Rectal smooth muscle tissue (tissue), 1 donor: Measurements from ENCODE around the gene PPM1A.

Experiments
- H3K27ac ChIP-seq: one replicate; pipeline ENCODE4 v1.7.0; 2013; ENCODE audit warnings: low read depth, low read length, inconsistent platforms
- H3K27me3 ChIP-seq: one replicate; pipeline ENCODE4 v1.7.0; 2013; ENCODE audit warnings: low read length; ENCODE audit not compliant: control insufficient read depth, insufficient read depth
- H3K36me3 ChIP-seq: one replicate; pipeline ENCODE4 v1.7.0; 2013; ENCODE audit warnings: low read length; ENCODE audit not compliant: control insufficient read depth, insufficient read depth
- H3K4me1 ChIP-seq: one replicate; pipeline ENCODE4 v1.7.0; 2013; ENCODE audit warnings: low read length; ENCODE audit not compliant: control insufficient read depth, insufficient read depth
- H3K4me3 ChIP-seq: one replicate; pipeline ENCODE4 v1.7.0; 2013; ENCODE audit warnings: low read length
- H3K9ac ChIP-seq: one replicate; pipeline ENCODE4 v1.7.0; 2013; ENCODE audit warnings: low read length

PPM1A gene

DNA sequence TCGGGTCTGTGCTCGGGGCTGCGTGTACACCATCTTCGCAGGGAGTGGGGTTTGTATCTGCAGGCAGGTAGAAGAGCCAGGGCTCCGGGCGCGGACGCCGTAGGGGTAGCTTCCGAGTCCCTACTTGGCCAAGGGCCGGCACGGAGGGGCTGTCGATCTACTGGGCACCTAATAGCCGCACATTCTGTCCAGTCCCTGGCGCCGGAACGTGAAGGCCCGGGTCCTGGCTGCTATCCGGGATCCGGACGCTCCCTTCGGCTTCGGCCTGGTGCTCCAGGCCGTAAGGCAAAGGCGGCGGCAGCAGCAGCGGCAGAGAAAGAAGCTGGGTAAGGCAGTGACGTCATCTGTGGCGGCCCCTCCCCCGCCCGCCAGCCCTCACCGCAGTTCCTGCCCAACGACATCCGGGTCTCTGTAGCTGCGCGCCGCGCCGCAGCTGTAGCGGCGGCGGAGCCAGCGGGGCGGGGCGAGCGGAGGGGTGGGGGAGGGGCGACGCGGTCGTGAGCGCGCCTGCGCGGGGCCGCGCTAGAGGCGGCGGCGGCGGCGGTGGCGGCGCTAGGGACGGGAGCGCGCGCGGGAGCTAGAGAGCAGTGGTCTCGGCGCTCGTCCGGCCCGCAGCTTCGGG lies at the start of gene PPM1A:
Gene PPM1A, plus strand, starts transcription at position 525 of the 622 bp plus-strand sequence. CDS start 33,483 bp downstream, outside the sequence.
- peak within 1 kb of the TSS; percentile 100 for H3K27ac ChIP-seq
- peaks cover 17% of the 10 kb centered on the region for H3K4me1 ChIP-seq
- H3K9ac ChIP-seq: peak within 1 kb of the TSS; percentile 98
- no peaks in the 10 kb centered on the region for H3K36me3 ChIP-seq
- no peaks in the 10 kb centered on the region for H3K27me3 ChIP-seq
- peak within 1 kb of the TSS; percentile 80 for H3K4me3 ChIP-seq

- no peak overlapping the region for H3K27ac ChIP-seq
- no peaks in the 10 kb centered on the region for H3K36me3 ChIP-seq
- no peak overlapping the region for H3K9ac ChIP-seq
Observed at GRCh38 chr14:60199321-60199720, 49.7 kb upstream of the PPM1A start.

GRCh38 chr14:60204104-60204842 lies 44.7 kb upstream of the PPM1A start:
- Histone ChIP-seq H3K4me3 (no peak overlapping the region), H3K4me1 (no peaks in the 10 kb centered on the region), H3K36me3 (no peaks in the 10 kb centered on the region), H3K27ac (no peak overlapping the region), H3K27me3 (no peaks in the 10 kb centered on the region), H3K9ac (no peak overlapping the region)

More at GRCh38 chr14:60199321-60199720, 49.7 kb upstream of the PPM1A start:
- no peaks in the 10 kb centered on the region for H3K27me3 ChIP-seq
- no peak overlapping the region for H3K4me3 ChIP-seq
- H3K4me1 ChIP-seq: no peaks in the 10 kb centered on the region

DNA sequence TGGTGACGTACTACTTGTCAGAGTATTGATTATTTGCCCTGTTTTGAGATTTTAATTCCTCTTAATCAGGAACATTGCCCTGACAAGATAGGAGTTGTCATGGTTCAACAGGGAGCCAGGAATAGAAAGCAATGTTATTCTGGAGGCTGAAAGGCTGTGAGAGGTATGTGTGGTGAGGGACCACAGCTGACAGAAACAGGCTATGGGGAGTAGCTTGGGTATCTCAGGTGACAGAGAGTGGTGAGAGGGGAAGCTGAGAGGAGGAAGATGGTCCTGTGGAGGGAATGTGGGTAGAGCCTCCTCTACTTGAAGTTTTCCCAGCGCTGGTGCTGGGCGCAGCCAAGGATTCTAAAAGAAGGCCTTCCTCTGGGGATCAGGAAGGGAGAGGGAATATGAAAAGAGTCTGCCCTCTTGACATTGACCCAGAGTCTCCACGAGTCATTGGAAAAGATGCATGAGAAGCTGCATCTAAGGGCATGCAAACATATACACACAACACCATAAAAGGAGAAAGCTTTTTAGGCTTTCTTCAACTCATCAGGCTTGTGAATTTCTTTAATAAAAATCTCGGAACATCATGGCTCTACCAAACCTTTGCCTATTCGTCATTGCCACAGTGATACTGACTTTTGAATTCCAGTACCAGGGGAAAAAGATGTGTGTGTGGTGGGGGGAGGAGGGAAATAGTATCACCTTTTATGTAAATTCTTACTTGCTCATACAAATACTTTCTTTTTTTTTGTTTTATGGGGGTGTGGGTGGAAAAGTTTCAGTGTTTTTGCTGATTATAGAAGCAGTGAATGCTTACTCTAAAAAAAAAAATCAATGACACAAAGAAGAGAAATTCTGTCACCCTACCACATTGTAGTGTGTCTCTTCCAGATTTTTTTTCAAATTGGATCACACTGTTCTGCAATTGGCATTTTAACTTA lies 43.9 kb upstream of the PPM1A start:
- Histone ChIP-seq H3K9ac (no peak overlapping the region), H3K36me3 (no peaks in the 10 kb centered on the region), H3K4me3 (no peak overlapping the region), H3K4me1 (no peaks in the 10 kb centered on the region), H3K27ac (no peak overlapping the region), H3K27me3 (no peaks in the 10 kb centered on the region)

DNA sequence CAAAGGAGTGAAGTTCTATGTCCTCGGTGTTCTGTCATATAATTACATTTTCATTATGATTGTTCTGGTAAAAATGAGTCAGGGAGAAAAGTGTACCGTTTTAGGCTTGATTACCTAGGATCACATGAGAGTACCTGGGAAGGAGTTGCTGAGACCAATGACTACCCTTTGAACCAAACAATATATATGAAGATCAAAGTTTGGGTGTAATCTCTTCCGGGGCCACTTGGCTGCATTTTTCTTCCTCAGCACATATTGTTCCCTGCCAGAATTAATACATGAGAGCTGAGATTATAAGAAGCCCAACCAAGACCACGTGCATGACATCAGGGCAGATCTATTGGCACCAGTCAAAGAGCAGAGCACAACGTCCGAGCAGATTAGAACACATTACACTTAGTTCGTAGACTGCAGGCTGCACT lies 42.8 kb upstream of the PPM1A start:
- Histone ChIP-seq H3K36me3 (no peaks in the 10 kb centered on the region), H3K4me3 (no peak overlapping the region), H3K27ac (no peak overlapping the region), H3K27me3 (no peaks in the 10 kb centered on the region), H3K9ac (no peak overlapping the region), H3K4me1 (no peaks in the 10 kb centered on the region)

GRCh38 chr14:60206837-60207533 lies 42.0 kb upstream of the PPM1A start:
- H3K27me3 ChIP-seq: no peaks in the 10 kb centered on the region
- no peak overlapping the region for H3K9ac ChIP-seq
- H3K27ac ChIP-seq: no peak overlapping the region
- H3K36me3 ChIP-seq: no peaks in the 10 kb centered on the region
- no peaks in the 10 kb centered on the region for H3K4me1 ChIP-seq
- H3K4me3 ChIP-seq: no peak overlapping the region

GRCh38 chr14:60210703-60211102 lies 38.3 kb upstream of the PPM1A start:
- peaks cover 10% of the 10 kb centered on the region for H3K4me1 ChIP-seq
- H3K4me3 ChIP-seq: no peak overlapping the region
- no peaks in the 10 kb centered on the region for H3K36me3 ChIP-seq
- no peak overlapping the region for H3K9ac ChIP-seq
- no peak overlapping the region for H3K27ac ChIP-seq
- no peaks in the 10 kb centered on the region for H3K27me3 ChIP-seq

GRCh38 chr14:60211153-60211552 lies 37.9 kb upstream of the PPM1A start:
- Histone ChIP-seq H3K27me3 (no peaks in the 10 kb centered on the region), H3K9ac (no peak overlapping the region), H3K4me1 (peaks cover 11% of the 10 kb centered on the region), H3K27ac (no peak overlapping the region), H3K4me3 (no peak overlapping the region), H3K36me3 (no peaks in the 10 kb centered on the region)

DNA sequence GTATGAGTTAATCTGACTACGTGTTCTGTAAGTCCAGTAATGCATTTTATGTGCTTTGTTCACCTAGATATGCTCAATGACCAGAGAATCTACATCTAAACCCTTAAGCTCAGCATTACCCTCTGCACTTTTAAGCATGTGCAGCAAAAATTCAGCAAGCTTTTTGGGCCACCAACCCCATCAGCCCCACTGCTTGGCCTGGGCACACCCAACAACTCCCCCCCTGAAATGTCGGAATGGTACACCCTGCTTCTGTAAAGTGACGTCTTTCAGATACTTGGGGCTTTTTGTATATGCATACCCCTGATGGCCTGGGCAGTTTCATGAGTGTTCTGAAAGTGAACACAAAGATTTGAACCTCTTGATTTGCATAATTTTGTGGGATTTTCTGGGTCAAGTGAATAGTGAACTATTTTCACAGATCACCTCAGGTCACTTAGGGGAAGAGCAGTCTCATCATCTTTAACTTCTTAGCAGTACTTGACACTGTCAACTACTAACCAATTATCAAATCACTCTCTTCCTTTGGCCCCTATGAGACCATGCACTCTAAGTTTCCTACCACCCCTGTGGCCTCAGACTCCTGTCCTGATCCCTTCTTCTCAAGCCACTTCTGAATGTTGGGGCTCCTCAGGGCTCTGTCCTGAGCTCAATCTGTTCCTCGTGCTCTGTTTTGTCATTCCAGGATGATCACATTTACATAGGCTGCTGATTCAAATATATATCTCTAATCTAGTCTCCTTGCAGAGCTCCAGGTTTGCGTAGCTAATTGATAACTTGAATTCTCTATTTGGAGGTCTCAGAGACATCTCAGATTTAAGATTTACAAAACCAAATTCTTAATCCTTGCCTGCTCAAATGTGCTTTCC lies 36.3 kb upstream of the PPM1A start:
- no peak overlapping the region for H3K9ac ChIP-seq
- H3K4me1 ChIP-seq: peaks cover 21% of the 10 kb centered on the region
- H3K36me3 ChIP-seq: no peaks in the 10 kb centered on the region
- H3K27ac ChIP-seq: no peak overlapping the region
- no peaks in the 10 kb centered on the region for H3K27me3 ChIP-seq
- no peak overlapping the region for H3K4me3 ChIP-seq

- no peak overlapping the region for H3K9ac ChIP-seq
- H3K27ac ChIP-seq: peak overlapping the region; percentile 38
- H3K4me3 ChIP-seq: no peak overlapping the region
- H3K4me1 ChIP-seq: peaks cover 27% of the 10 kb centered on the region
- no peaks in the 10 kb centered on the region for H3K27me3 ChIP-seq
- H3K36me3 ChIP-seq: no peaks in the 10 kb centered on the region
Observed at GRCh38 chr14:60214003-60214402, 35.0 kb upstream of the PPM1A start.

GRCh38 chr14:60214415-60215126 lies 34.5 kb upstream of the PPM1A start:
- Histone ChIP-seq H3K9ac (no peak overlapping the region), H3K27me3 (no peaks in the 10 kb centered on the region), H3K4me1 (peaks cover 27% of the 10 kb centered on the region), H3K27ac (peak overlapping the region; percentile 81), H3K36me3 (no peaks in the 10 kb centered on the region), H3K4me3 (no peak overlapping the region)
